ENCODE measurements around the gene TRAPPC4. TPM values are rescaled to one million over a fixed set of nuclear protein-coding genes. Genes with fewer than 3 reads are reported as not detected.

Gene TRAPPC4
- total and polyA plus RNA-seq, 2 of the 8 experiments (the other 6 are each of a cell fraction or from before 2014, with no cell fraction given): 94.3 to 223 TPM

DNA sequence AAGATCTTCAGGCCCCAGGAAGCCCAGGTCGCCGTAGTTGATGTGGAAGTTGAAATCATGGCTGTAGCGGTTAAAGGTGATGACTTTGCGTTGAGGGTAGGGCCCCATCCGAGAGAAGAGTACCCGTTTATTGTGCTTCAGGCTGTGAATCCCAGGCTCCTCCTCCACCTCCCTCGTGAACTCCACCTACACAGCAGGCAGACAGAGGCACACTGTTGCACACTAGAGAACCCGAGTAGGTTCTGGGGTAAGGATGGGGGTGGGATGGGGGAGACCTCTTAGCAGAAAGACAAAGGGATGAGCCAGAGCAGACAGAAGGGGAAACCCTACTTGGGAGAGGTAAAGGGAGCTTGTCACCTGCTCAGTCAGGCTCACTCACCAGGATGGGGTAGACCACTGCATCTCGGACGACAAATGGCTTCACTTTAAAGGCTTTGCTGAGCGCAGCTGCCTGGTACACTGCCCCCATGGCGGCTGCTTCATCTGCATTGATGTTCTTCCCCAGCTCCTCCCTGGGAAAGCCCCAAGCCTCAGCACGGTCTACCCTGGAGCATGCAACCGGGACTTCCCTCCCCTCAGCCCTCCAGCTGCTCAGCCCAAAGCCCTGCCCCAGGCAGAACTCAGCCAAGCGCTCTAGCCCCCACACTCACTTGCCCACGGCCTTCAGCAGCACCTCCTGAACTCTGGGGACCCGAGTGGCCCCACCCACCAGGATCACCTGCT, 33.0 kb downstream of the TRAPPC4 start (continued):
- TF ChIP-seq RXRA (IDR thresholded peaks at IDR 0.05; ENCODE audit: insufficient read depth, low read depth, low read length) (no peak), SIRT6 (IDR thresholded peaks at IDR 0.05; ENCODE audit: low read length) (no peak), ATF3 (IDR thresholded peaks at IDR 0.05; ENCODE audit: insufficient read depth, low read depth, low read length) (no peak)
